ENCODE measurements around the gene TOMM34. TPM values are rescaled to one million over a fixed set of nuclear protein-coding genes. Genes with fewer than 3 reads are reported as not detected.

TOMM34 gene
- polyA plus RNA-seq, 1 of the 3 experiments (the other 2 are of a cell fraction) = 40.5 TPM

- TF ChIP-seq CHD2 (IDR thresholded peaks at IDR 0.05; ENCODE audit: low read length, partially characterized antibody) (no peak), FOSL2 (IDR thresholded peaks at IDR 0.05; ENCODE audit: borderline replicate concordance, low read depth) (no peak), MAX (IDR thresholded peaks at IDR 0.05; ENCODE audit: low read depth) (peak; percentile 80), MEF2A (IDR thresholded peaks at IDR 0.05; ENCODE audit: borderline replicate concordance, low read depth) (no peak), RFX5 (IDR thresholded peaks at IDR 0.05; ENCODE audit: low read length) (no peak), ZBTB33 (IDR thresholded peaks at IDR 0.05; ENCODE audit: borderline replicate concordance, low read depth) (no peak), JUND (IDR thresholded peaks at IDR 0.05) (no peak; the same call in 1 of the 2 replicates), USF2 (IDR thresholded peaks at IDR 0.05; ENCODE audit: borderline replicate concordance, low read depth, low read length) (no peak), SMC3 (IDR thresholded peaks at IDR 0.05; ENCODE audit: low read depth, low read length) (no peak)
These were observed 50.1 kb downstream of the TOMM34 start, which contains the start of gene PABPC1L (continued) for GRCh38 chr20:44909872-44910689.

- no peak for DNase-seq
- Histone ChIP-seq H3K4me1 (ENCODE audit: control insufficient read depth in 1 of 2, insufficient read depth in 2 of 2, low read depth in 1 of 2, low read length in 1 of 2) (peaks cover 0 to 9% of the 10 kb centered on the region in 2 experiments; a peak in 1 of 4 replicates), H3K9me2 (no peaks in the 10 kb centered on the region), H3F3A (replicated peaks; ENCODE audit: insufficient read depth) (peaks cover 36% of the 10 kb centered on the region), H3K4me3 (ENCODE audit: low read depth in 2 of 2, low read length in 1 of 2) (peak overlapping the region; percentile 72 to 87), H3K4me2 (peak overlapping the region; percentile 96; the same call in 1 of the 2 replicates), H3K27ac (ENCODE audit: low read depth in 2 of 2, low read length in 1 of 2) (peak overlapping the region; percentile 26 to 58), H4K20me1 (ENCODE audit: insufficient read depth) (peaks cover 20% of the 10 kb centered on the region; the same call in 1 of the 2 replicates), H3K36me3 (replicated peaks in 1 of 2; ENCODE audit: control insufficient read depth in 1 of 2, insufficient read depth in 2 of 2, low read length in 1 of 2) (peaks cover 47 to 67% of the 10 kb centered on the region in 2 experiments), H3K9ac (peak overlapping the region; percentile 76; the same call in 1 of the 2 replicates), H2AFZ (ENCODE audit: low read depth) (no peak overlapping the region; the same call in 1 of the 2 replicates), H3K79me2 (ENCODE audit: insufficient read depth) (peaks cover 24% of the 10 kb centered on the region; the same call in 1 of the 2 replicates), H3K9me3 (no peaks in the 10 kb centered on the region), H3K27me3 (ENCODE audit: insufficient read depth) (no peaks in the 10 kb centered on the region)
- WGBS (ENCODE audit: low lambda C conversion rate) = 58% methylated on average over 14 of the region's 14 CpGs
- ChIA-PET POLR2A (no interaction called here), CTCF (interaction anchor here (0.7 to 1.8 kb wide), 3 partner anchors 20 to 226 kb away, joined by 3 to 11 read pairs (median 3); no protein-coding TSS in a partner anchor)
- TF ChIP-seq MEF2A (IDR thresholded peaks at IDR 0.05; ENCODE audit: borderline replicate concordance, low read depth) (no peak), FOXJ3 (CRISPR knock-in tag; IDR thresholded peaks at IDR 0.05) (no peak), EP300 (IDR thresholded peaks at IDR 0.05; ENCODE audit: borderline replicate concordance in 1 of 2, low read depth in 1 of 2, low read length in 1 of 2) (no peak), CHD2 (IDR thresholded peaks at IDR 0.05; ENCODE audit: low read length, partially characterized antibody) (peak; percentile 32), PBX3 (IDR thresholded peaks at IDR 0.05) (no peak), CTCF (IDR thresholded peaks at IDR 0.05) (no peak), NRF1 (IDR thresholded peaks at IDR 0.05; ENCODE audit: low read depth, low read length) (no peak)
These were observed 51.0 kb downstream of the TOMM34 start for GRCh38 chr20:44908987-44909871.

Measured in SK-N-SH (cell line).